GM23248 (cell line): ENCODE measurements around the gene FBF1. TPM values are rescaled to one million over a fixed set of nuclear protein-coding genes. Genes with fewer than 3 reads are reported as not detected.

Experiments
- DNase-seq: peaks from one replicate; pipeline ENCODE4 v3.0.0-alpha.2; 2015
- H2AFZ ChIP-seq: fragments of 200-600 bp; sonication (generic); 2 replicates; pipeline ENCODE4 v1.6.1; 2016; ENCODE audit warnings: antibody characterized with exemption
- H3F3A ChIP-seq: fragments of 200-600 bp; sonication (generic); 2 replicates; pipeline ENCODE4 v1.6.1; 2016; ENCODE audit warnings: mild to moderate bottlenecking, antibody characterized with exemption, mixed run types; ENCODE audit not compliant: insufficient read depth
- H3K27ac ChIP-seq: fragments of 200-600 bp; sonication (generic); 2 replicates; pipeline ENCODE4 v1.5.1; 2016; ENCODE audit warnings: mild to moderate bottlenecking
- H3K27me3 ChIP-seq: fragments of 200-600 bp; sonication (generic); replicated peaks from 2 replicates; pipeline ENCODE4 v1.6.1; 2016; ENCODE audit warnings: mild to moderate bottlenecking; ENCODE audit not compliant: insufficient read depth
- H3K36me3 ChIP-seq: fragments of 200-600 bp; sonication (generic); 2 replicates; pipeline ENCODE4 v1.6.1; 2016; ENCODE audit warnings: low read depth, mild to moderate bottlenecking
- H3K4me1 ChIP-seq: fragments of 200-600 bp; sonication (generic); 2 replicates; pipeline ENCODE4 v1.6.1; 2016; ENCODE audit warnings: mild to moderate bottlenecking; ENCODE audit not compliant: insufficient read depth
- H3K4me2 ChIP-seq: fragments of 200-600 bp; sonication (generic); one replicate; pipeline ENCODE4 v1.6.1; 2016; ENCODE audit warnings: mild to moderate bottlenecking; ENCODE audit not compliant: unreplicated experiment
- H3K4me3 ChIP-seq: fragments of 200-600 bp; sonication (generic); 2 replicates; pipeline ENCODE4 v1.5.1; 2016; ENCODE audit warnings: mild to moderate bottlenecking
- H3K79me2 ChIP-seq: fragments of 200-600 bp; sonication (generic); 2 replicates; pipeline ENCODE4 v1.6.1; 2016; ENCODE audit warnings: mild to moderate bottlenecking; ENCODE audit not compliant: insufficient read depth
- H3K9ac ChIP-seq: fragments of 200-600 bp; sonication (generic); 2 replicates; pipeline ENCODE4 v1.6.1; 2016; ENCODE audit warnings: mild to moderate bottlenecking
- H3K9me2 ChIP-seq: fragments of 200-600 bp; sonication (generic); 2 replicates; pipeline ENCODE4 v1.6.1; 2016; ENCODE audit warnings: mixed run types, mild to moderate bottlenecking, moderate library complexity; ENCODE audit not compliant: insufficient read depth
- H3K9me3 ChIP-seq: fragments of 200-600 bp; sonication (generic); one replicate; pipeline ENCODE4 v1.6.1; 2017; ENCODE audit warnings: low read depth
- H4K20me1 ChIP-seq: fragments of 200-600 bp; sonication (generic); 2 replicates; pipeline ENCODE4 v1.6.0; 2016; ENCODE audit not compliant: insufficient read depth
- EZH2 ChIP-seq: fragments of 200-600 bp; sonication (generic); IDR thresholded peaks from 2 replicates; pipeline ENCODE4 v1.6.1; 2018; ENCODE audit warnings: antibody characterized with exemption, mild to moderate bottlenecking; ENCODE audit not compliant: insufficient read depth, poor library complexity, severe bottlenecking
- EZH2phosphoT487 ChIP-seq: fragments of 200-600 bp; sonication (generic); IDR thresholded peaks from 2 replicates; pipeline ENCODE4 v1.6.1; 2018; ENCODE audit warnings: antibody characterized with exemption, moderate library complexity, mild to moderate bottlenecking, low read depth; ENCODE audit not compliant: insufficient read depth
- WGBS, 2 experiments: methylation state at CpG; one replicate each; pipeline ENCODE4 v1.1.6; 2015 to 2017; ENCODE audit warnings: low lambda C conversion rate in 2 of 2, low coverage in 1 of 2; ENCODE audit errors: missing lambda C conversion rate in 2 of 2; 5-methylcytosine and 5-hydroxymethylcytosine counted together
- in situ Hi-C: fragments of 300-500 bp; cut with MboI; formaldehyde crosslinking; loops from 2 replicates; pipeline ENCODE4 v1.15.0; 2020
- polyA plus RNA-seq: library from polyadenylated mRNA; unstranded; fragments of >200 nt; fragmentation: Nextera tagmentation; extraction: Ambion mirVana; gene quantifications from 2 replicates; pipeline ENCODE4 v1.2.1, GENCODE V29; 2016
- total RNA-seq: library from RNA; depleted of rRNA; stranded (reverse); fragments of >200 nt; shearing (Covaris generic); gene quantifications from 2 replicates; pipeline ENCODE4 v1.2.3, GENCODE V29; 2014

Gene FBF1
- total and polyA plus RNA-seq, 2 experiments from 2014 or later: 4.3 to 8.3 TPM

DNA sequence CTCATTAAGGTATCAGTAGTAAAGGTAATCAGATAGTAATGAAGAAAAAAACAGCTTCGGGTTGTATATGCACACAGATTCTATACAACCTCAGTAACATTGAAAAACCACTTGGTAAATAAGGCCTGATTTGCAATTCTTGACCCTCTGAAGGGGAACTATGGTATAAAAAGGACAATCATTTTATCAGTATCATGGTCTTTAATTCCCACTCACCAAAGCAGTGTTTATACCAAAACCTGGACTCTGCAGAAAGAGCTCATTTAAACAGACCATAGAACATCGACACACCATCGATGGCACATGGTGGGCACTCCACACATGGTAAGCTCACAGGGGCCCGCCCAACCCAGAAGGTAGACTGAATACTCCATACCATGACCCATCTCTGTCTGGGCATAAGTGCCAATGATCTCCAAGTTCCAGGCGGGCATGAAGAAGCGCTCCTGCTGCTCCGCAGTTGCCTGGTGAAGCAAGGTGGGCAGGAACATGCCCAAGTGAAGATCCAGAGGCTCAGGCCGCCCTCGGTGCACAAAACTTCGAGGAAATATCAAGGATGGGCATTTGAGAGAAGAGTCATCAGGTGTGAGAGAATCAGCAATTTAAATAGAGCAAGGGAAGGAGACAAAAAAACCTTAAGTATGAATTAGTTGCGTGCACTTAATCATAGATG, 19.1 kb upstream of the FBF1 start:
- Histone ChIP-seq H3K36me3 (peaks cover 12% of the 10 kb centered on the region; the same call in 1 of the 2 replicates), H3K4me1 (no peaks in the 10 kb centered on the region), H3K79me2 (peaks cover 76% of the 10 kb centered on the region), H3K27me3 (no peaks in the 10 kb centered on the region), H3K27ac (no peak overlapping the region), H3K9ac (no peak overlapping the region), H3F3A (no peaks in the 10 kb centered on the region), H3K9me2 (no peaks in the 10 kb centered on the region), H4K20me1 (no peaks in the 10 kb centered on the region), H2AFZ (no peak overlapping the region), H3K4me3 (no peak overlapping the region), H3K4me2 (no peak overlapping the region), H3K9me3 (no peaks in the 10 kb centered on the region)
- in situ Hi-C loops: no loop called here
- DNase-seq: no peak
- WGBS, 2 experiments: 87 to 93% methylated on average over 11 of the region's 11 CpGs
- no peak for TF ChIP-seq EZH2
- TF ChIP-seq EZH2phosphoT487: no peak

DNA sequence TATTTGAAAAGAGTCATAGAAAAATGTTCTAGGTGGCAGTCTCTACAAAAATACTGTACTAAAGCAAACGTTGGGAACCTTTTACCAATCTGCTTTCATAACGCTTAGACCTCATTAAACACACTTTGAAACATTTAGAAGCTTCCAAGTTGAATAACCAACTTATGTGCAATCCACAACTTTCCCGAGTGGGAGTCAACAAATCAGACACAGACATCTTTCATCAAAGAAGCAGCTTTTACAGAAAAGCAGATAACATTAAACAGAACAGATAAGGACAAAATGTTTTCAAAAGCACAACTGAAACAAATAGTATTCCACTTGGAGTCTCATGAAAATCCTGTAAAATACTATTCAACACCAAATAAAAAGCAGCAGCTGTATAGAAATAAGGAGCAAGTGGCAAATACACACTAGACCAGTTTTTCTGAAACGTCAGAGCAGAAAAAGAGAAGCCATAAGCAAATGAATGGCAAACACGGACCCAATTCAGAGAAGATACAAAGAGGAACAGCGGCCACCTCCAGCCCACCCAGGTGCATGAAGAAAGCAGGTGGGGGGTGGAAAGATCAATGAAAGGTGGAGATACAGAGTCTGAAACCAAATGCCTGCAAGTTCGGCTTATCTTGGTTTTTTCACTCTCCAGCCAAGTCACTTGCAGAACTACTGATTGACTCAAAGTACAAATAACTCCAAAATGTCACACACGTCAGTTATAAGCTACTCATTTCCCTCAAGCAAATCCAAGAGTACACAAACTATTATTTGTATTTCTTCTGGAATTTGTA, 18.4 kb upstream of the FBF1 start:
- Histone ChIP-seq H3K9me2 (no peaks in the 10 kb centered on the region), H3K27me3 (no peaks in the 10 kb centered on the region), H3K4me2 (no peak overlapping the region), H4K20me1 (no peaks in the 10 kb centered on the region), H3K27ac (no peak overlapping the region), H3K4me1 (no peaks in the 10 kb centered on the region), H3K4me3 (no peak overlapping the region), H2AFZ (no peak overlapping the region), H3K36me3 (peaks cover 13% of the 10 kb centered on the region; the same call in 1 of the 2 replicates), H3F3A (no peaks in the 10 kb centered on the region), H3K79me2 (peaks cover 69% of the 10 kb centered on the region), H3K9me3 (no peaks in the 10 kb centered on the region), H3K9ac (no peak overlapping the region)
- DNase-seq: no peak
- TF ChIP-seq EZH2phosphoT487 (no peak), EZH2 (no peak)
- in situ Hi-C loops: no loop called here
- WGBS, 2 experiments: 57 to 61% methylated on average over 8 of the region's 8 CpGs

DNA sequence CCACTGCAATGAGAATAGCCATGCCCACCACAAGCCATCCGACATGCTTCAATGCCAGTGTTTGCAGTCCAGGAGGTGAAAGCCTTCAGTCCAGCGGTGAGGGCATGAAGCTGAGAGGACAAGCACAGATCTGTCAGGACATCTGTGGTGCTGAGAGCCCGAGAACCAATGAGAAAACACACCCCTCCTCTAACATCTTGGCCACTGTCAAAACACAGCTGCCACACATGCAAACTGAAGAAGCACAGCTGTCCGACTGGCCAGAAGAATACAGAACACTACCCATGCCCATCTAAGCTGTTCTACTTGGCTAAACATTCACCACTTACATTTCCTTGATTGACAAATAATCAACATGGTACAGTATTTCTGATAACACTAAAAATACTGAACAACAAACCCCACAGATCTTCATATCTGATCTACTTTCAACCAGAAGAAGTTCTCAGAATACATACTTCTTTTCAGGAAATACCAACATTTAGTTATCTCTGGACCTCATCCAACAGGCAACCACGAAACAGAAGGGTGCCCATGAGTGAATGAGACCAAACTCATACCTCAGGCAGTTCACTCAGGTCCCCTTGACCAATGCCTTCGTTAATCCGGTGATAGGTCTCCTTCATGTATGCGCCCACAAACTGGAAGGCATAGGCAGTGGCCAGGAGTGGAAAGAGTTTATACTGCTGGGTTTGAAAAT, 10.2 kb upstream of the FBF1 start:
- WGBS, 2 experiments: 90 to 93% methylated on average over 8 of the region's 8 CpGs

DNA sequence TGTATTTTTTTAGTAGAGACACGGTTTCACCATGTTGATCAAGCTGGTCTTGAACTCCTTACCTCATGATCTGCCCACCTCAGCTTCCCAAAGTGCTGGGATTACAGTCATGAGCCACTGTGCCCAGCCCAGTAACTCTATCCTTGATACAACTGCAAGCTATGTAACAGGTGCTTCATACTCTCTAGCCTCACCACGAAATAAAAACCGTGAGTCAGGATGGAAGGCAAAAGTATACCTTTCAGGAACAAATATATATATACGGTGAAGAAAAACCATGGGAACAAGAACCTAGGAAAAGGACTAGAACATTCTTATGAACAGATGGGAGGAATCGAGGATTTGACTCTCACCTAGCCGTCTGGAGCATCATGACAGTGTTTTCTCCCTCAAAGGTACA, 9.6 kb upstream of the FBF1 start:
- TF ChIP-seq EZH2phosphoT487: no peak
- no peak for TF ChIP-seq EZH2
- Histone ChIP-seq H2AFZ (no peak overlapping the region), H3K9me3 (no peaks in the 10 kb centered on the region), H3K4me2 (no peak overlapping the region), H3K9ac (no peak overlapping the region), H3K4me1 (peaks cover 9% of the 10 kb centered on the region), H3K9me2 (no peaks in the 10 kb centered on the region), H3K27me3 (no peaks in the 10 kb centered on the region), H3K4me3 (no peak overlapping the region), H3F3A (peaks cover 4% of the 10 kb centered on the region), H4K20me1 (no peaks in the 10 kb centered on the region), H3K27ac (no peak overlapping the region), H3K79me2 (no peaks in the 10 kb centered on the region), H3K36me3 (peaks cover 68% of the 10 kb centered on the region)
- in situ Hi-C loops: no loop called here
- no peak for DNase-seq
- WGBS, 2 experiments: 82 to 85% methylated on average over 6 of the region's 6 CpGs

More for the DNA sequence above, 10.2 kb upstream of the FBF1 start:
- Histone ChIP-seq H3K4me1 (peaks cover 9% of the 10 kb centered on the region), H3K27ac (peak overlapping the region; percentile 57), H3K9ac (no peak overlapping the region), H3K36me3 (peaks cover 69% of the 10 kb centered on the region), H4K20me1 (no peaks in the 10 kb centered on the region), H3K9me3 (no peaks in the 10 kb centered on the region), H3K4me2 (no peak overlapping the region), H2AFZ (no peak overlapping the region), H3K4me3 (no peak overlapping the region), H3F3A (peaks cover 4% of the 10 kb centered on the region; the same call in 1 of the 2 replicates), H3K9me2 (no peaks in the 10 kb centered on the region), H3K79me2 (no peaks in the 10 kb centered on the region), H3K27me3 (no peaks in the 10 kb centered on the region)
- no peak for TF ChIP-seq EZH2
- TF ChIP-seq EZH2phosphoT487: no peak
- peak; percentile 30 for DNase-seq
- in situ Hi-C loops: no loop called here
